GM12878 (cell line): ENCODE results near the gene RPL22L1.

Experiments used
- BACH1 ChIP-seq: fragments of 450-650 bp; IDR thresholded peaks from 2 replicates; pipeline ENCODE4 v1.6.1; 2017; ENCODE audit warnings: mild to moderate bottlenecking, borderline replicate concordance
- CTCF ChIP-seq, 3 experiments: IDR thresholded peaks in 2 of 3; conservative IDR thresholded peaks in 1 of 3; 2 replicates each; pipeline ENCODE4 v1.5.1; 2011; ENCODE audit warnings: low read depth in 3 of 3, low read length in 3 of 3, mild to moderate bottlenecking in 3 of 3, control low read depth in 2 of 3, moderate library complexity in 2 of 3, inconsistent platforms in 1 of 3, mixed read lengths in 1 of 3; ENCODE audit not compliant: control insufficient read depth in 2 of 3, insufficient read depth in 1 of 3; ENCODE audit errors: extremely low read depth in 1 of 3
- EZH2 ChIP-seq: IDR thresholded peaks from 2 replicates; pipeline ENCODE4 v1.6.1; 2012; ENCODE audit warnings: low read depth, mild to moderate bottlenecking, control low read depth, inconsistent platforms, low read length, borderline replicate concordance; ENCODE audit not compliant: control insufficient read depth
- FOS ChIP-seq: IDR thresholded peaks from 3 replicates; pipeline ENCODE4 v1.6.1; 2011; ENCODE audit warnings: borderline replicate concordance; ENCODE audit not compliant: insufficient read length; ENCODE audit errors: extremely low read depth
- HDAC2 ChIP-seq: fragments of 200-600 bp; sonication (generic); IDR thresholded peaks from 2 replicates; pipeline ENCODE4 v1.6.1; 2017
- NFYB ChIP-seq: IDR thresholded peaks from 2 replicates; pipeline ENCODE4 v1.6.1; 2011; ENCODE audit warnings: low read depth, mild to moderate bottlenecking, low read length, improper control_type of control experiment, moderate library complexity; ENCODE audit not compliant: insufficient read depth
- RUNX3 ChIP-seq: IDR thresholded peaks from 2 replicates; pipeline ENCODE4 v1.6.1; 2012; ENCODE audit warnings: low read length, inconsistent platforms
- TF ChIP-seq, protein P1 (sequence below): IDR thresholded peaks from 2 replicates; pipeline ENCODE4 v1.6.1; 2012; ENCODE audit warnings: low read length, inconsistent platforms

DNA sequence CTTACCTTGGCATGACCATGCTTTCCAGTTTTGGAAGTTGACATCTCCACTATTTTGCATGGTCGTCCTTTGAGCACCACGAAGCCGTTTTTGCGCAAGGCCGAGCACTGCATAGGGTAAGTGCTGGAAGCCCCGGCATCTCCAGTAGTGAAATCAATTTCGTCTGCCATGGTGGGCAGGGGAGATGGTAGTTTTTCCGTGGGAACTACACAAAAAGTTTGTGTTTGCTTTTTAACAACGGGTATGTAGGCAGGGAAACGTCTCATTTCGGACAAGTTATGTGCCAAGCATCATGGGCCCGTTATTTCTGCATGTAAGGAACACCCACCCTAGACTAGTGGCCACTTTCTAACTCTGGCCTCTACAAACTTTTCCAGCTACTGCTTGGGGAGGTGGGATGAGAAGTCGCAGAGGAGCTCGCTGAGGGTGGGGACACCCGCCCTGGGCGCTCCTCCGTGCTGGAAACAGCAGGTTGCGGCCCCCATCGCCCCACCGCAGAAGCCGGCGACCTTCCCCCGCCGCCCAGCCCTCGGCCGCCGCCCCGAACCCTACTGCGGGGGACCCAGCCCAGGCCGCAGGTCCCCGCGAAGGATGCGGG lies 37.7 kb upstream of the RPL22L1 start:
- no peak for TF ChIP-seq FOS
- TF ChIP-seq CTCF (IDR thresholded peaks at IDR 0.05 in 2 of 3, conservative IDR thresholded peaks at IDR 0.05 in 1 of 3; ENCODE audit: control insufficient read depth in 2 of 3, extremely low read depth in 1 of 3, insufficient read depth in 1 of 3, low read depth in 3 of 3, low read length in 3 of 3) = no peak
- TF ChIP-seq BACH1 = no peak
- TF ChIP-seq, protein P1, sequence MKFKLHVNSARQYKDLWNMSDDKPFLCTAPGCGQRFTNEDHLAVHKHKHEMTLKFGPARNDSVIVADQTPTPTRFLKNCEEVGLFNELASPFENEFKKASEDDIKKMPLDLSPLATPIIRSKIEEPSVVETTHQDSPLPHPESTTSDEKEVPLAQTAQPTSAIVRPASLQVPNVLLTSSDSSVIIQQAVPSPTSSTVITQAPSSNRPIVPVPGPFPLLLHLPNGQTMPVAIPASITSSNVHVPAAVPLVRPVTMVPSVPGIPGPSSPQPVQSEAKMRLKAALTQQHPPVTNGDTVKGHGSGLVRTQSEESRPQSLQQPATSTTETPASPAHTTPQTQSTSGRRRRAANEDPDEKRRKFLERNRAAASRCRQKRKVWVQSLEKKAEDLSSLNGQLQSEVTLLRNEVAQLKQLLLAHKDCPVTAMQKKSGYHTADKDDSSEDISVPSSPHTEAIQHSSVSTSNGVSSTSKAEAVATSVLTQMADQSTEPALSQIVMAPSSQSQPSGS = no peak
- TF ChIP-seq NFYB = no peak
- no peak for TF ChIP-seq RUNX3
- no peak for TF ChIP-seq HDAC2
- TF ChIP-seq EZH2 = no peak
